HG02870 (cell line): Measurements from ENCODE around the gene CCL1.

Source experiments
- ATAC-seq: cut with Tn5 transposase; IDR thresholded peaks from one replicate; pipeline ENCODE4 v1.9.1; 2021; ENCODE audit warnings: mild to moderate bottlenecking, moderate library complexity; ENCODE audit not compliant: unreplicated experiment

Gene CCL1

GRCh38 chr17:34384271-34384670 lies 21.2 kb upstream of the CCL1 start:
- no peak for ATAC-seq

DNA sequence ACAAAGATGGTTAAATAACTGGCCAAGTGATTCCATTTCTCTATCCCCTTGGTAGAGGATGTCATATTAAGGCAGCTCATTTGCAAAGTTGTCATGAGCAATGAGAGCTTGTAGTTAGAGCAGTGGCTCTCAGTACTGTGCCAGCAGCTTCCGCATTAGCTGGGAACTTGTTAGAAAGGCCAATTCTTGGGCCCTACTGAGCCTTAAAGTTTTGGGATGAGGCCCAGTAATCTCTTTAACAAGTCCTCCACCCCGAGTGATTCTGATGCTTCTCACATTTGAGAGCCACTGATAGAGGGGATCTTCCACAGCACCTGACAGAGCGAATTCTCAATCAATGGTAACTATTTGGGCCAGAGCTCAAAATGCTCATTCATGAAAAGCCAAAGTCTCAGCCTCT lies 20.2 kb upstream of the CCL1 start:
- no peak for ATAC-seq

GRCh38 chr17:34382621-34383124 lies 19.6 kb upstream of the CCL1 start:
- ATAC-seq = no peak

DNA sequence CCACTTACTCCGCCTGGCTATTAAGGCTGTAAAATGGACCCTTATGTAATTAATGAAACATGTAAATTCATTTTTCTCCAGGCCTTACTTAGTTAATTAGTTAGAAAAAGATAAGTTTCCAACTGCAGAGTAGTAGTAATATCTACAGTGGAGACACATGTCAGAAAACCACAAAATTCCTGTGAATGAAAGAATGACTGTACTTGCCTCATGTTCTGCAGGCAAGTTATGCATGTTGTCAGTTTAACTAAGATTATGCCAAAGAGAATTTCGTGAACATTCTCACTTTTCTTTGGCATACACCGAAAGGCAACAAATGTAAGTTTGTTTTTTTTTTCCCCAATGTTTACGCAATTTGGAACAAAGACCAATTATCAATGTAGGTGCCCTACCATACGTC lies 16.8 kb upstream of the CCL1 start:
- ATAC-seq = no peak

DNA sequence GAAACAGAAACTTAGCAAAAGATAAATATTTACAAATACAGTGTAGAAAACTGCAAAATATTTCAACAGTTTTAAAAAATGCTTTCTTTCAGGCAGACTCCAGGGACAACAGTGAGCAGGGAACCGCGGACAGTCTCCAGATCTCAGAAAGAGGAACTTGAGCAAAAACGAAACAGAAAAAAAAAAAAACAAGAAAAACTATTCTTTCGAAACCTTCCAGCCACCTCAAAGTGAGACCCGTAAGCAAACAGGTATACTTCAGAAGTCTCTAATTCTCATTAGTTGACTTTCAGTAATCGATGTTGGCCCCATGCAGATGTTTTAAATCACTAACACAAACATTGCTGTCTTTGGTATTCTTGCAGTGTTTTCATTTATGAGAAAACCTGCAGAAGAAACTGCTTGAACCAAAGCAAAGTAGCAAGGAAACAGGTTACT lies 15.7 kb upstream of the CCL1 start:
- ATAC-seq = peak; percentile 70

DNA sequence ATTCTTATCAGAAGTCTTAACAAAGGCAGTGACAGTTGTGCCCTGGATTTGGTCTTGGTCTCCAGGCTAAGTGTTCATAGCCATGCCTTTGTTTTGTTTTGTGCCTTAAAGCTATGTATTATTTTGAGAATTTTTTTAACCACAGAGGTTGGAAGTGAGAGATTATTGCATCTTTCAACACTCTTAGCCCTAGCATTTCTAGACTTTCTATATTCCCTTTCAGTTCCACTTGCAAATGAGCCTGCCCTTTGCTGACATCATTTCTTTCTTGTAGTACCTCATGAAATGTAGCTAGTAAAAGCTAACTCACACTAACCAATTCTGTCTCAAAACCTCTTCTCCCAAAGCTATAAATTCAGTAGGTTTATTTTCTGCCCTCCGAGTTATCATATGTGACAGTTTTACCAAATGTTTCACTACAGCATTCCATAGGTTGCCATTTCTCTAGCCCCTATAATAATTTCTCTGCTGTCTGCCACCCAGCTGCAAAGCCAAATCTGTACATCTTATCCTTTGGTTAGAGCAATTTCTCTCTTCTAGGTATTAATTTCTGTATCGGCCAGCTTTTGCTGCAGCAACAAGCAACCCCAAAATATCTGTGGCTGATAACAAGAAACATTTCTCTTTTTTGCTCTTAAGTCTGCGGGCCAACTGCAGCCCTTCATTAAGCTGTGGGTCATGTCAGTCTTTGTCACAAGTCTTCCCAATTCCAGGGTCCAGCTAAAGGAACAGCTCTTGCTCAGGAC lies 14.2 kb upstream of the CCL1 start:
- ATAC-seq = peak; percentile 57

- ATAC-seq = no peak
These were observed 12.5 kb upstream of the CCL1 start for GRCh38 chr17:34375426-34375997.

GRCh38 chr17:34374457-34374856 lies 11.4 kb upstream of the CCL1 start:
- ATAC-seq = no peak

DNA sequence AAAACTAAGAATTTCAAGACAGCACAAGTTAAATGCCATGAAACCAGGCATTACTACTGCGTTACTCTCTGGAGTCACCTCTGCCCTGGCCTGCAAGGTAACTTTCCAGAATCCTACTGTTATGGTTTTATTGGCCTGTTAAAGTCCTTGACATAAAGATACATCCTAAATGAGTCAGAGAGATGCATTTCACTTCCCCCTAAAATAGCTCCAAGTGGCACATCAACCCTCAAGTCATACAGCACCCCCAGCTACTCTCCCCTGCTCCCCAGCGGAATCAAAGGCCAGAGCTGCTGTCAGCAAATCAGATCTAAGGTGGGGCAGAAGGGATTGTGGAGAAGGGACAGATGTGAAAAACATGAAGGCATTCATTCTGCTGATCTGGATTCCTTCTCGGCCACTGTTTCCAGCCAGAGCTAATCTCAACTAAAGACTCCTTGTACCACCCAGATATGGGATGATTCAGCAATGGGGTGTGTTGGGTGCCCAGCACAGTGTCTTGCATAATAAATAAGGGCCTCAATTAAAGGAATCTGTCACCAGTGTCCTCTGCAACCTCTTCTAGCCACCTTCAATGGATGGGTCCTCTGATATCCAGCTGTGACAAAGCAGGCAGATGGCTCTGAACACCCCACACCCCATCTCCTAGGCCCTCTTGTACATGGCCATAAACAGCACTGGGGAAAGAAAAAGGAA lies 8.5 kb upstream of the CCL1 start:
- ATAC-seq = no peak

DNA sequence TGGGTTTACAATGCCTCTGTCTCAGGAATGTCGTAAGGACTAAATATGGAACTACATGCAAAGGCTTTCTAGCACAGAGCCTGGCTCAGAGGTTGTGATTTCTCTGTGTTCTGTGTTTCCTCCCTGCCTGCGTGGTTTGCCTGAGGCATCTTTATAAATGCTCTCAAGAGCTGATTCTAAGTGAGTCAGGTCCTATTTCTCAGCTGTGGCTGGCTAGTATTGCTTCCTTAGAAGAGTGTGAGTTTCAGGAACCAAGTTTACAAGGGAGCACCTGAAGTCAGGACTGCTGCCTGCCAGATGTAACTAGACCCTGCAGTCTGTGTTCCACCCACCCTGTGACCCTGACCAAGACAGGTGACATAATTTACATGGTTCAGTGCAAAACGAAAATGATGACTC lies 8.0 kb upstream of the CCL1 start:
- no peak for ATAC-seq

DNA sequence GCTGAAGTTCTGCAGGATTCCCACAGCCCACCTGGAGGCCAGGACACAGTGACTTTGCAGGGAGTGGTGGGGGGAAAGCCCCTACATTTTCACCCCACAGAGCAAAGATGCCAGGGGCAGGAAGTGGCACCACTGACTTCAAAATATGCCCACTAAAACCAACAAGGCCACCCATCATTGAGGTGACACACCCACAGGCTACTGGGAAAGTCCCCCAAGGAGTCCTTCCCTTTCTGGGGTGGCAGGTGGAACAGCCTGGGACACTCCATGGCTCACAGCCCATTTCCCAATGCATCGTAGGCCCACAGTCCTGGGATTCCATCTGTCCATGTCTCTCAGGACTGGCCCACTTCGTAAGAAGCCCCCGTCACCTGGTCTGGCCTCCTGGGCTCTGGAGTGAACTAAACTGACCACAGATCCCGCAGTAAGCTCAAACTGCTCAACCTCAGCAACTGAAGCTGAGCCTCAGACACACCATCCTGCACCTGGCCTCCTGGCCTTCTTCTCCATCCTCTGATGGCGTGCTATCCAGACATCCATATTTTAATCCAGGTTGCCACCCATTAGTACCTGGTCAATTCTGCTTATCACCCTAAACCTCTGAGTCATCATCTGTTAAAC lies 7.5 kb upstream of the CCL1 start:
- no peak for ATAC-seq

DNA sequence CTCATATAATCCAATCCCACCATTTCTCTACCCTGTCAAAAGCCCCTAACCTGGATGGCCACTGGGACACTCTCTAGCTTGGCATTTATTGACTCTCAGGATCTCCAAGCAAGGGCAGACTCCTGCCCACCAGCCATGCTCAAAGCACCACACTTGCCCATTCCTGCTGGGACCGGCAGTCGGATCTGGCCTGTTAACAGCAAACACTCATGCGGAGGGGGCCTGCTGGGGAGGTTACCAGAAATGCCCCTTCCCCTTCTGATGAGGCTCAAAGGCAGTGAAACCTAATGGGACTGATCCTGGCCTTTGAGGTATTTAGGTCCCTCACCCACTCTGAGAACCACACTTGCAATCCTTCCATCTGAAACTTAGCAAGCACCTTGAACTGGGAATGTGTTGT lies 6.5 kb upstream of the CCL1 start:
- ATAC-seq = no peak

- ATAC-seq = no peak
These were observed 6.0 kb upstream of the CCL1 start for GRCh38 chr17:34368946-34369500.

DNA sequence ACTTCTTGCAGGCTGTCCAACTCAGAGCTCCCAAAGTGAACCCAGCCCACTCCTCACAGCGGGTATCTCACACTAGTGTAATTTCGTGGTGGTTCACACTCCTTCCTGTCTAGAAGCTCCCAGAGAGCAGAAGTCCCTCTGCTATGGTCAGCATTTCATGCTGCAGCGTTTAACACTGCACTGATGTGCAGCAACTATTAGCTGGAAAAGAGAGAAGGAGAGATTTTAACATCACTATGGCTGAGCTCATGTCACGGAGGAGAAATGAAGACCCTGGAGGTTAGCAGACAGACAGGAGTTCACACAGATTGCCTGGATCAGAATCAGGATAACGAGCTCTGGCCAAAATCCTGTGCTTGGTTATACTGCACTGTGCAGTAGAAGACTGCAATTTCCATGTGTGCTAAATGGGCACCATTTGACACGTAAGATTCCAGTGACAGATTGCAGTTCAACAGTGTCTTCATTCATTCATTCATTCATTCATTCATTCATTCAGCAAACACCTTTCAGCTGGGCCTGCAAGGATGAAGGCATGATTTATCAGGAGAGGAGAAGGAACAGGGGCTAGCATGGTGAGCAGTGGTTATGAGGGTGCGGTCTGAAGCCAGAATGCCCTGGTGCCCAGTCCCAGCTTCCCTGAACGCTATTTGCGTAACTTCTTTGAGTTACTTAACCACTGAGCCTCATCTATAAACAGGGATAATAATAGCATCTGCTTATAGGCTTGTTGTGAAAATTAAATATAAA lies 5.3 kb upstream of the CCL1 start:
- ATAC-seq = no peak

DNA sequence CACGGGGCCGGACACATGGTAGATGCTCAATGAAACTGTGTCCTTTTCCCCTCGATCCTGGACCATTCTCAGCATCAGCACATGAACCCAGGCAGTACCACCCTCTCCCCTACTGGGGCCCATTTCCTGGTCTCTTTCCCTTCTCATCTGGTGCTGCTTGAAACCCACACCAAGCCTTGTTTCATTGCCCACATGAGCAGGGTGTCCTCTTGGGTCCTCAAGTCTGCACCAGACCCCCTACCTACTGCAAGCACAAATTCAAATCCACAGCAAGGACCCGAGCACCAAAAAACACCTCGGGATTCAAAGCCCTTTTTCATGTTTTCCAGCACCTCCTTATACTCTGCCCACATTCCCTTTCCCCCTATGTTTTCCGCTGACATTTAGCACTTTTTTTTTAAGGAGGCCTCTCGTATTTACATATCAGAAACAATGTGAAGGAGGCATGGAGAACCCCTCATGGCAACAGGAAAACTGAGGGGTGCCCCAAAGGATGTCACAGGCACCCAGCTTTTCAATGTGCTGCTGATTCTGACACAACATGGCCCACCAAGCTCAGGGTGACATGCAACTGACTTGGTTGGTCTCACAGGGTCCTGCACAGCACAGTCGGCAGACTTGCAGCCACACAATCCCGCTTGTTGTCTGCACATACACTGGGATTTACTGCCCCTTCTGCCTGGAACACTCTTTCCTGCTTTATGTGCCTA lies 4.6 kb upstream of the CCL1 start:
- no peak for ATAC-seq

- no peak for ATAC-seq
These were observed 3.6 kb upstream of the CCL1 start for GRCh38 chr17:34366529-34367107.

DNA sequence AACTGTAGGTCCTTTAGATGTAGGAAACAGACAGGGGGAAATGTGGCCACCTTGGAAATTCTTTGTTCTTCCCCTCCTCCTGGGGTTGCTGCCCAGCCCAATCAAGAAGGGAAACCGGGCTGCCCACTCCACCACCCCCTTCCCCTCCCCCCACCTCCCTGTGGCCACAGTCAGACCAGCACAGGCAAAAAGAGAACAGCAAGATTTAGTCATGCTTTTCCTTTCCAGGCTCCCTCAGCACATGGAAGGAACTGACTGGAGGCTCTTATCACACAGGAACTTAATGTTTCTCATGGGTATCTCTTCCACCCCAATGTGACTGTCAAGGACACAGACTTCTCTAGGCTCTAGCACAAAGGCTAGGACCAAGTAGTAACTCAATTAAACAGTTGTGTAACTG lies 3.0 kb upstream of the CCL1 start:
- ATAC-seq = no peak

DNA sequence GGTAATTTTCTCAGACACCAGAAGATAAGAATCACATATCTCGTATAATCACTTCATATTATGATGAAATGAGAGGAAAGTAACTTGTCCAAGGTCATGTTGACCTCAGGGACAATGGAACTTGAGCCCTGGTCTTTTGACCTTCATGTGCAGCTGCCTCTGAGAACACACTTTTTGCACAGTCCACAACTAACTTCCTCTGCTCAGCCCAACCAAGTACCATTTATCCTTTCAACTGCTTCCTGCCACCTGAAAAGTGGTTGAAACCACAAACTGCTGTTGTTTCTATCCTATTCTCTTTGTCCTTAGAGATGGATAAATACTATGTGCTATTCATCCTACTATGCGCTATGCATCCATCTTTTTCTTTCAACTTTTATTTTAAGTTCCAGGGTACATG lies 2.3 kb upstream of the CCL1 start:
- ATAC-seq = no peak

DNA sequence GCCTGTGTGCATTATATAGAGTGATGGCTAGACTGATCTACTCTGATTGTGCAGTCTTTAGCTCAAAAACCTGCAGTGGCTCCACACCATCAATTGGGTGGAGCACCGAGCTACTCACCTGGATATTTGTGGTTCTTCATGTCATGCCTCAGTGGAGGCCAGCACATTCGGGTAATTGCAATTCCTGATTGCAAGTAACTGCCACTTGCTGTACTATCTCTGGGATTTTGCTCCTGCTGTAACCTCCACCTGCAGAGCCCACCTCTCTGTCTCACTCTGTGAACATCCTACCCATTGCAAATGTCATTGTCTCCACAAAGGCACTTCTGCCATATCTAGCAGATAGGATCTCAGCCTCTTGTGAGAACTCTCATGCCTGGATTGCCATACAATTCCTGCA lies 1.7 kb upstream of the CCL1 start:
- ATAC-seq = no peak
